ENCODE measurements around the gene KLF16. TPM values are rescaled to one million over a fixed set of nuclear protein-coding genes. Genes with fewer than 3 reads are reported as not detected.
A peak's percentile ranks its signal among the peaks of the same experiment; 100 is the strongest.

Gene KLF16
- total RNA-seq, 1 experiment from 2014 or later, result 32.3 TPM

DNA sequence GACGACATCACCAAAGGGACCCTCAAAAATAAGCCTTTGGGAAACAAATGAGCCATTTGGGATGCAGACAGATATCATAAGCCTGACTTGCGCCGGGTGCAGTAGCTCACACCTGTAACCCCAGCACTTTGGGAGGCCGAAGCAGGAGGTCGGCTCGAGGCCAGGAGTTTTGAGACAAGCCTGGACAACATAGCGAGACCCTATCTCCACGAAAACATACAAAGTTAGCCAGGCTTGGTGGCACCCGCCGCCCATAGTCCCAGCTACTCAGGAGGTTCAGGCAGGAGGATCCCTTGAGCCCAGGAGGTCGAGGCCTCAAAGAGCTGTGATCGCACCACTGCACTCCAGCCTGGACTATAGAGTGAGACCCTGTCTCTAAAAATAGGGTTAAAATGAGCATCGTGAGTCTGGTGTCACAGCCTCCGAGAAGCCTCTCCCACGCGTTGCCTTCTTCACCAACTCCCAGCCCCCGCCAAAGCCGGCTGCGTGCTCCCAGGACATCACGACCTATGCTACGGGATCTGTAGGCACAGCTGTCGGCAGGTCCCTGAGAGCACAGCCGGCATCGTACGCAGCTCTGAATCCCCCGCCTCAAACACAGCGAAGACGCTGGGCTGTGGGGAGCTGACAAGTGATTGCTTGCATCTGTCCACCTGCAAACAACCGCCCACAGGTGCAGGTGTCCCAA, 16.7 kb downstream of the KLF16 start:
- no peak for TF ChIP-seq CTCF (IDR thresholded peaks at IDR 0.05; ENCODE audit: unreplicated experiment)
- CTCF ChIA-PET, result no interaction called here
- no TSS peak for BruUV-seq (replicated peaks)
- no peaks in the 10 kb centered on the region for H3K27me3 Mint-ChIP-seq (ENCODE audit: unreplicated experiment)
- peak overlapping the region; percentile 96 for H3K4me3 Mint-ChIP-seq (ENCODE audit: low read depth, unreplicated experiment)
- intact Hi-C loops (cut with micrococcal nuclease; ENCODE audit: unreplicated experiment), result no loop called here
- peak overlapping the region; percentile 92 for H3K27ac Mint-ChIP-seq (ENCODE audit: unreplicated experiment)
- no peaks in the 10 kb centered on the region for H3K9me3 Mint-ChIP-seq (ENCODE audit: low read depth, unreplicated experiment)
- H3K4me1 Mint-ChIP-seq (ENCODE audit: low read depth, unreplicated experiment), result peaks cover 8% of the 10 kb centered on the region
- peaks cover 41% of the 10 kb centered on the region for H3K36me3 Mint-ChIP-seq (ENCODE audit: insufficient read depth, unreplicated experiment)
- no peak for DNase-seq

- peak overlapping the region; percentile 41 for H3K4me3 Mint-ChIP-seq (ENCODE audit: low read depth, unreplicated experiment)
- CTCF ChIA-PET, result no interaction called here
- no peaks in the 10 kb centered on the region for H3K9me3 Mint-ChIP-seq (ENCODE audit: low read depth, unreplicated experiment)
- no peak for DNase-seq
- H3K36me3 Mint-ChIP-seq (ENCODE audit: insufficient read depth, unreplicated experiment), result peaks cover 35% of the 10 kb centered on the region
- H3K4me1 Mint-ChIP-seq (ENCODE audit: low read depth, unreplicated experiment), result peaks cover 8% of the 10 kb centered on the region
- no peaks in the 10 kb centered on the region for H3K27me3 Mint-ChIP-seq (ENCODE audit: unreplicated experiment)
- TF ChIP-seq CTCF (IDR thresholded peaks at IDR 0.05; ENCODE audit: unreplicated experiment), result no peak
- intact Hi-C loops (cut with micrococcal nuclease; ENCODE audit: unreplicated experiment), result no loop called here
- no TSS peak for BruUV-seq (replicated peaks)
- H3K27ac Mint-ChIP-seq (ENCODE audit: unreplicated experiment), result no peak overlapping the region
Measured at GRCh38 chr19:1845642-1846041, 17.7 kb downstream of the KLF16 start.

DNA sequence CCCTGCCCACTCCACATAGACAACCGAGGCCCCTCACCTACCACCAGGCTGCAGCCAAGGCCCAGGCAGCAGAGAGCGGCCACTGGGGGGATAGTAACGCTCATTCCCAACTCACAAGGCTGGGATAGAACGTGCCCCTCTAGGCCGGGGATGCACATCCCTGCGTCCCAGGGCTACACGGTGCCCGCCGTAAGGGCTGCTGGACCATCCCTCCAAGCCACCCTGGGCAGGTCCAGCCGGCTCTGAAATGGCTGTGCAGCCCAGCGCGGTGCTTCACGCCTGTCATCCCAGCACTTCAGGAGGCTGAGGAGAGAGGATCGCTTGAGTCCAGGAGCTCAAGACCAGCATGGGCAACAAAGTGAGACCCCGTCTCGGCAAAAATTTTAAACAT, 18.3 kb downstream of the KLF16 start:
- Mint-ChIP-seq H3K27ac (ENCODE audit: unreplicated experiment) (no peak overlapping the region), H3K9me3 (ENCODE audit: low read depth, unreplicated experiment) (no peaks in the 10 kb centered on the region), H3K4me3 (ENCODE audit: low read depth, unreplicated experiment) (no peak overlapping the region), H3K4me1 (ENCODE audit: low read depth, unreplicated experiment) (peaks cover 8% of the 10 kb centered on the region), H3K36me3 (ENCODE audit: insufficient read depth, unreplicated experiment) (peaks cover 35% of the 10 kb centered on the region), H3K27me3 (ENCODE audit: unreplicated experiment) (no peaks in the 10 kb centered on the region)
- no peak for TF ChIP-seq CTCF (IDR thresholded peaks at IDR 0.05; ENCODE audit: unreplicated experiment)
- no peak for DNase-seq
- intact Hi-C loops (cut with micrococcal nuclease; ENCODE audit: unreplicated experiment), result no loop called here
- CTCF ChIA-PET, result no interaction called here
- BruUV-seq (replicated peaks), result no TSS peak

- no peak for TF ChIP-seq CTCF (IDR thresholded peaks at IDR 0.05; ENCODE audit: unreplicated experiment)
- H3K4me1 Mint-ChIP-seq (ENCODE audit: low read depth, unreplicated experiment), result peaks cover 8% of the 10 kb centered on the region
- BruUV-seq (replicated peaks), result no TSS peak
- no peak overlapping the region for H3K4me3 Mint-ChIP-seq (ENCODE audit: low read depth, unreplicated experiment)
- no peak overlapping the region for H3K27ac Mint-ChIP-seq (ENCODE audit: unreplicated experiment)
- peaks cover 35% of the 10 kb centered on the region for H3K36me3 Mint-ChIP-seq (ENCODE audit: insufficient read depth, unreplicated experiment)
- intact Hi-C loops (cut with micrococcal nuclease; ENCODE audit: unreplicated experiment), result no loop called here
- DNase-seq, result no peak
- no peaks in the 10 kb centered on the region for H3K27me3 Mint-ChIP-seq (ENCODE audit: unreplicated experiment)
- H3K9me3 Mint-ChIP-seq (ENCODE audit: low read depth, unreplicated experiment), result no peaks in the 10 kb centered on the region
- CTCF ChIA-PET, result no interaction called here
Measured at GRCh38 chr19:1844513-1845124, 18.8 kb downstream of the KLF16 start.
